Measurements from ENCODE around the gene PRODH.
A peak's percentile ranks its signal among the peaks of the same experiment; 100 is the strongest.
"Not testable (repeated sequence)": the region's sequence is repeated elsewhere in the genome, so short reads cannot be mapped to it uniquely, and the experiment has no call there.

PRODH gene

DNA sequence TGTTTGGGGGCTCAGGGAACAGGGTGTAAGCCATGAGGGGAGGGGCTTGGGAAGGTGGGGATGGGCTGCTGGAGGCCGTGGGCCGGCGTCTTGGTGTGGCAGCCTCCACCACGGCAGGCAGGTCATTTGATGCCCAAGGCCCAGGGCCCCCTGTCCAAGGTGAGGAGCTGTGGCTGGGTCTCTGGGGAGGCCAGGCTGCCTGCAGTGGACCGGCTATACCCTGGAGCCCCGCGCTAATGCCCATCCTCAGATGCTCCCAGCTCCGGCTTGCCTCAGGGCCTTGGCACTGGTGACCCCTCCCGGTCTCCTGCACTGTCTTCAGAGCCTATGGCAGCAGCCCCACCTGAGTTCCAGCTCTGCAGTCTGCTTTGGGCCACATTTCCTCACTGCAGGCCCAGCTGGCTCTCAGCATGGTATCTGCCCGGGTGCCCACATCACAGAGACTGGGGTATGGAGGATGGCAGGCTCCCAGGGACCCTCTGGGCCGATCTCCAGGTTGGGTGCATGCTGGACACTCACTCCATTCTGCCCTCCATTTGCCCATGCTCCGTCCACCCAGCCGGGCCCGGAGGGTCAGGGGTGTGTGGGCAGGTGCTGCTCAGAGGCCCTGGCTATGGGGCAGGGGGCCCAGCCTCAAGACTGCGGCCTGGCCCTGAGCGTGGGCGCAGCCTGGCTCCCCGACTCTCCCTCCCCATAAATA lies 21.7 kb upstream of the PRODH start:
- H3K9me3 ChIP-seq (ENCODE audit: insufficient read depth, low read depth, low read length); H3K27me3 ChIP-seq (ENCODE audit: insufficient read depth, low read length); H3K27ac ChIP-seq (ENCODE audit: low read length); H3K36me3 ChIP-seq (ENCODE audit: insufficient read depth, low read depth, low read length); H3K4me1 ChIP-seq (ENCODE audit: insufficient read depth, low read length); H3K9ac ChIP-seq (ENCODE audit: low read depth, low read length); H3K4me3 ChIP-seq (ENCODE audit: low read length): not testable (repeated sequence)

DNA sequence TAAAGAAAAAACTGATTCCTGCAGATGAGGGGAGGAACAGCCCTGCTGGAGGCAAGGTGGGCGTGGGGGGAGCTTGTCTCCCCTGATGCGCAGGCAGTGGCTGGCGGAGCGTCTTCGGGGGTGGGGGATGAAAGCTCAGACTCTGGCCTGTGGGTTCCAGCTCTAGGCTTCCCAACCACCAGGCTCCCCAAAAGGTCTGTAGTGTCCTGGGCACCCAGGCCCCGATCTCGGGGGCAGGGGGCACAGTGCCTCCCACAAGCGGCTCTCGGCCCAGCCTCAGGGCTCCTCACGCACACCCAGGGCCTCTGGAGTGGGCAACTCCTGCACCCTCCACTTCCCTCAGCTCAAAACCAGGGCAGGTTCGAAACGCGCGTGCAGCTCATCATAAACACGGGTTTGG lies 20.9 kb upstream of the PRODH start:
- H3K27me3 ChIP-seq (ENCODE audit: insufficient read depth, low read length); H3K27ac ChIP-seq (ENCODE audit: low read length); H3K4me3 ChIP-seq (ENCODE audit: low read length); H3K4me1 ChIP-seq (ENCODE audit: insufficient read depth, low read length); H3K9me3 ChIP-seq (ENCODE audit: insufficient read depth, low read depth, low read length); H3K36me3 ChIP-seq (ENCODE audit: insufficient read depth, low read depth, low read length); H3K9ac ChIP-seq (ENCODE audit: low read depth, low read length): not testable (repeated sequence)

DNA sequence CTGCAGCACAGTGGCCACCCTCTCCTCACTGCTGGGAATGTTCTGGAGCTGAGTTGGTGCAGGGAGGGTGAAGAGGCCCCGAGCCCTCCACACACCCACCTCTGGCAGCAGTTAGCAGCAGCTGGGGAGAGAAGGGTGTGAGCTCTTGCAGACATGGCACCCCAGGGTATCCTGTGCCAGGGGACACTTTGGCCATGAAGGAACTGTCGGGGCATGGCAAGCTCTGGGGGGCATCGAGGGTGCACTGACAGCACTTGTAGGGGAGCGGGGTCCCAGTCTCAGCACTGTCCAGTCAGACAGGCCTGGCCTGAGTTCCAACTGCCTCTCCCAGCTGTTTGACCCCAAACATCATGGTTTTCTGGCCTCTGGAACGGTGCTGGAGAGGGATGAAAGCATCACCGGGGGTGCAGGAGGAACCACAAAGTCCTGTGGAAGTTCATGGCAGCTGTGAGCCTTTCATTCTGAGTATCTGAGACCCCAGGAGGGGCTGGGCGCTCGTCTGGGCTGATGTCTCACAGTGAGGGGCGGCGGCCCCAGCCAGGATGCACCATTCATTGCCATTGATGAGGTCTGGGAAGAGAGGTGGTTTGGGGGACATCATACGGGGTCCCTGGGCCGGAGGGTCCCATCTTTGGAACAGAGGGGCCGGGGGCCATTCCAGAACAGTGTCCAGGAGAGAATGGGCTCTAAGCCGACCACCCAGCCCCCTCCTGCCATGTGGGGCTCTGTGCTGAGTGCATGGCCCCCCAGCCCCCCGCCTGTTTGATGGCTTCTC lies 20.2 kb upstream of the PRODH start:
- not testable (repeated sequence) for H3K9ac ChIP-seq (ENCODE audit: low read depth, low read length); H3K4me3 ChIP-seq (ENCODE audit: low read length); H3K9me3 ChIP-seq (ENCODE audit: insufficient read depth, low read depth, low read length); H3K27ac ChIP-seq (ENCODE audit: low read length); H3K36me3 ChIP-seq (ENCODE audit: insufficient read depth, low read depth, low read length); H3K27me3 ChIP-seq (ENCODE audit: insufficient read depth, low read length); H3K4me1 ChIP-seq (ENCODE audit: insufficient read depth, low read length)

DNA sequence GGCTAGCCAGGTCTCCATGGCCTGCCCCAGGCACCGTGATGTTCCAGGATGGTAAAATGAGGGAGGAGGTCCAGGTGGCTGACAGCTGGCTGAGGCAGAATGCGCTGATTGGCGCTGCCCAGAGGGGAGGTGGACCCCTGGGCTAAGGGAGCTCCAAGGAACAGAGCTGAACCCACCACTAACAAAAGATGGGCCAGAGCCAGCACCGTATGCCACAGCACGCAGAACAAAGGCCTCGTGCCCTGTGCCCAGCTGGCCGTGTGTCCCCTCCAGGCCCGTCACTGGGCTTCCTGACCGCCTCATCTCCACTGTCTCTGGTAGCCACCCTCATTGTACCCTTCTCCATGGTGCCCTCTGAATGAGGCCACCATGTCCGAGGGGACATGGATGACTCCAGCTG lies 19.6 kb upstream of the PRODH start:
- Histone ChIP-seq H3K36me3 (ENCODE audit: insufficient read depth, low read depth, low read length) (no peaks in the 10 kb centered on the region), H3K9me3 (ENCODE audit: insufficient read depth, low read depth, low read length) (no peaks in the 10 kb centered on the region), H3K4me1 (ENCODE audit: insufficient read depth, low read length) (no peaks in the 10 kb centered on the region), H3K27me3 (ENCODE audit: insufficient read depth, low read length) (no peaks in the 10 kb centered on the region), H3K4me3 (ENCODE audit: low read length) (no peak overlapping the region), H3K9ac (ENCODE audit: low read depth, low read length) (no peak overlapping the region), H3K27ac (ENCODE audit: low read length) (no peak overlapping the region)

DNA sequence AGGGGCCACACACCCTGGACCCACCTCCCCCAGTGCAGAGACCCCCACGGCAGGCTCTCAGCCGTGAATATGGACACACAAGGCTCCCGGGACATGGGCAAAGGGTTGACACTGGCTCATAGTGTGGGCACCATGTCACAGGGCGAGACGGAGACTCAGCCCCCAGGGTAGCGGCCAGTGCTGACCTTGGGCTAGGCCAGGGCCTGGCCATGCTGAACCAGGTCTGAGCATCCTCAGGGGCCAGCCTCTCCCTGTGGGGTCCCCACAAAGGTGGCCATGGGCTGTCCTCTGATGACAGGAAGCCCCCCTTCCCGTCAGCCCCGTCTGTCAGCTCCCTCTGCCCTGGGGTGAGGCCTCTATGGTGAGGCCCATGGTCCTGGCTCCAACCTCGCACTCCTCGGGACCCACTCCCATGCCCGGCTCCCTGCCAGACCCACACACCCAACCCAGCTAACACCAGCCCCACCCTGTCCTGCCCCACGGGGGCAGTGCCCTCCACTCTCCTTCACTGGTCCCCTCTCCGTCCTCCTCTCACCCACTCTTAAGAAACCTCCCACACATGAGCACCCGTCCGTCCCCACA lies 19.0 kb upstream of the PRODH start:
- no peaks in the 10 kb centered on the region for H3K9me3 ChIP-seq (ENCODE audit: insufficient read depth, low read depth, low read length)
- H3K27ac ChIP-seq (ENCODE audit: low read length) = no peak overlapping the region

DNA sequence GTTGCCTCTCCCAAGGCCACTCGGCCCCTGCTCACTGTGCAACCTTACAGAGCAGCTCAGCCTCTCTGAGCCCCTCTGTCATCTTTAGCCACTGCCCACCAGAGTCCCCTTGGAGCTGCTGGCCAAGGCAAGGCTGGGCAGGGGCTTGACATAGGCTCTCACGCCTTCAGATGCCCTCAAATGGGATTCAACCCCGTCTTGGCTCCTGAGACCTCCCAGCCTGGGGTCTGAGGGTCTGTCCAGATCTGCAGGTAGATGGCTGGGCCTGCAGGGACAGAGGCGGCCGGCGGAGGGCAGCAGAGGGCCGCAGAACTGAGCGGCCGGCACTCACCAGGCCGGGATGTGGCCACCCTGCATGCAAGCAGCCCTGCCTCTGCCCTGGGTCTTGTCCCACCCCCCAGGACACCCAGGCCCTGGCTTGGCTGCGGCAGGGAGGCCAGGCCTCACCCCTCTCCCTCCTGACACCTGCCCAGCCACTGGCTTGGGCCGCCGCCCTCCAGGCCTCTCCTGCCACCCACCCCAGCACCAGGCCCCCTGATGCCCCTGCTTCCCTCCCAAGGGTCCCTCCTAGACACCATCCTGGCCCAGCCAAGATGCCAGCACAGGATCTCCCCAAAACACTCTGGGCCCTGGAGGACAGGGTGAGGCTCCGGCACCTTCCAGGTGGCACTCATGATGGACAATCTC lies 18.4 kb upstream of the PRODH start:
- not testable (repeated sequence) for H3K4me3 ChIP-seq (ENCODE audit: low read length); H3K9me3 ChIP-seq (ENCODE audit: insufficient read depth, low read depth, low read length); H3K36me3 ChIP-seq (ENCODE audit: insufficient read depth, low read depth, low read length); H3K27ac ChIP-seq (ENCODE audit: low read length); H3K27me3 ChIP-seq (ENCODE audit: insufficient read depth, low read length); H3K4me1 ChIP-seq (ENCODE audit: insufficient read depth, low read length); H3K9ac ChIP-seq (ENCODE audit: low read depth, low read length)

More for the DNA sequence above, 19.0 kb upstream of the PRODH start:
- Histone ChIP-seq H3K36me3 (ENCODE audit: insufficient read depth, low read depth, low read length) (no peaks in the 10 kb centered on the region), H3K4me3 (ENCODE audit: low read length) (no peak overlapping the region), H3K27me3 (ENCODE audit: insufficient read depth, low read length) (no peaks in the 10 kb centered on the region), H3K9ac (ENCODE audit: low read depth, low read length) (no peak overlapping the region), H3K4me1 (ENCODE audit: insufficient read depth, low read length) (no peaks in the 10 kb centered on the region)

DNA sequence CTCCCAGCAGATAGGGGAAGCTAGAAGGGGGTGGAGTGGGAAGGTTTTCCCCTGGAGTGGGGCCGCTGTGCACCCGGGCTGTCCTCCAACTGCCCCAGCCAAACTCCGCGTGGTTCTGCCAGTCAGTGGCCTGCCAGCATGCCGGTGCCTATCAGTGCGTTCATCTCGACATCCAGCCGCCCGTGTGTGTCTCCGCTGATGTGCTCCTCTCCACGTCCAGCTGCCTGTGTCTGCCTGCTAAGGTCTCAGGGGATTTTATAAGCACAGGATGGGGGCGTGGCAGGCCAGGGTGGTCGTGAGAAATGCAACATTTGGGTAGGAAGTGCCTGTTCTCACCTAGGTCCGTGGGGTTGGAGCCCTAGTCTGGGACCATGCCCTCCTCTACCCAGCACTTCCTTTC lies 17.0 kb upstream of the PRODH start:
- not testable (repeated sequence) for H3K4me1 ChIP-seq (ENCODE audit: insufficient read depth, low read length); H3K9me3 ChIP-seq (ENCODE audit: insufficient read depth, low read depth, low read length); H3K4me3 ChIP-seq (ENCODE audit: low read length); H3K27me3 ChIP-seq (ENCODE audit: insufficient read depth, low read length); H3K9ac ChIP-seq (ENCODE audit: low read depth, low read length); H3K36me3 ChIP-seq (ENCODE audit: insufficient read depth, low read depth, low read length); H3K27ac ChIP-seq (ENCODE audit: low read length)

DNA sequence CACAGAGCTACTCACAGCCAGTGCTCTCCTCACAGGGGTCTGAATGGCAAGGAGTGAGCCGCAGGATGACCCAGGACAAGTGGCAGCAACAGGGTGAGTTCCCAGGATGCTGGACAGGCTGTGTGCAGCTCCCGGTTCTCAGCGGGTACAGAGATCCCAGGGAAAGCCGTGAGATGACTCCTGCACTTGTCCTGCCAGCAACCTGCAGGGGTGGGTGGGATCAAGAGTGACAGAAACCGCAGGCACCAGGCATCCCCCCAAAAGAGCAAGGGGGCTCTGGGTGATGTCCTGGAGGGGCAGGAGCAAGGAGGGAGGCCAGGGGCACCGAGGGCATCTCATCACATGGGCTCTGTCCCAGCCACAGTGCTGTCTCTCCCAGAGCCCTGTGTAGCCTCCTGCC lies 15.9 kb upstream of the PRODH start:
- H3K4me1 ChIP-seq (ENCODE audit: insufficient read depth, low read length) = no peaks in the 10 kb centered on the region; the same call in 1 of the 2 replicates
- no peaks in the 10 kb centered on the region for H3K27me3 ChIP-seq (ENCODE audit: insufficient read depth, low read length)
- no peak overlapping the region for H3K4me3 ChIP-seq (ENCODE audit: low read length)
- no peak overlapping the region for H3K27ac ChIP-seq (ENCODE audit: low read length)
- H3K36me3 ChIP-seq (ENCODE audit: insufficient read depth, low read depth, low read length) = peaks cover 9% of the 10 kb centered on the region
- no peak overlapping the region for H3K9ac ChIP-seq (ENCODE audit: low read depth, low read length)
- no peaks in the 10 kb centered on the region for H3K9me3 ChIP-seq (ENCODE audit: insufficient read depth, low read depth, low read length)

DNA sequence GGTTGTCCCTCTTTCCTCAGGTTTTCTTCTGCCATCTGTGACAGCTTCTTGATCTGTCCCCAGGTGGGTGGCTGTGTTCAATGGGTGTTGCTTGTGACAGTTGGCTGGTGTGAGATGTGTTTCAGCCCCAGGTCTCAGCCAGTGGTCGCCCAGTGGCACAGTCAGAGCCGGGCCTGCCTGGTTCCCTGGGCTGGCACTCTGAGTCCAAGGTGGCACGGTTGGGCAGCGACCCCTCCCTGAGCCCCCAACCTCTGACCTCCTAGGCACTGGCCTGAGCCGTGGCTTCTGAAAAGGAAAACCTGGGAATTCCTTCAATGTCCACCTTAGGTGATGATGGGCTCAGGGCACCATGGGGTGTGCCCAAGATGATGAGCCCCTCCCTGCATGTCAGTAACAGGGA lies 14.0 kb upstream of the PRODH start:
- no peak overlapping the region for H3K27ac ChIP-seq (ENCODE audit: low read length)
- H3K9me3 ChIP-seq (ENCODE audit: insufficient read depth, low read depth, low read length) = no peaks in the 10 kb centered on the region
- H3K4me3 ChIP-seq (ENCODE audit: low read length) = no peak overlapping the region
- H3K9ac ChIP-seq (ENCODE audit: low read depth, low read length) = no peak overlapping the region
- peaks cover 9% of the 10 kb centered on the region for H3K36me3 ChIP-seq (ENCODE audit: insufficient read depth, low read depth, low read length)
- H3K27me3 ChIP-seq (ENCODE audit: insufficient read depth, low read length) = no peaks in the 10 kb centered on the region
- H3K4me1 ChIP-seq (ENCODE audit: insufficient read depth, low read length) = no peaks in the 10 kb centered on the region; the same call in 1 of the 2 replicates

DNA sequence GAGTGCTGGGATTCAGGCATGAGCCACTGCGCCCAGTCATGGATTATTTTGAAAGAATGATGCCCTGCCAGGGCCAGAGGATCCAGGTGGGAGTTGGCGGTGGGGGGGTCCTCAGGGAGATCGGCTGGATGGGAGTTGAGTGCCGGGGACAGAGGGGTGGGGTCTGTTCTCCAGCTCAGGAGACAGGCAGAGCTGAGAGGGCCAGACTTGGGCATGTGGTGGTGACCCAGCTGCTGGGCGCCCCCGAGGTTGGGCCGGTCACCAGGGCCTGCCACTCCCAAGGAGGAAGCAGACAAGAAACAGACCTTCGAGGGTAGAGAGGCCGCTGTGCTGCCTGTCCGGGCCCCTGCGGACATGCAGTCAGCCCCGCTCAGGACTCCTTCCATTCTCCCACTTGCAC lies 11.8 kb upstream of the PRODH start:
- no peaks in the 10 kb centered on the region; the same call in 1 of the 2 replicates for H3K4me1 ChIP-seq (ENCODE audit: insufficient read depth, low read length)
- H3K36me3 ChIP-seq (ENCODE audit: insufficient read depth, low read depth, low read length) = peaks cover 9% of the 10 kb centered on the region
- H3K4me3 ChIP-seq (ENCODE audit: low read length) = no peak overlapping the region
- no peaks in the 10 kb centered on the region for H3K27me3 ChIP-seq (ENCODE audit: insufficient read depth, low read length)
- H3K9ac ChIP-seq (ENCODE audit: low read depth, low read length) = peak overlapping the region; percentile 35; the same call in 1 of the 2 replicates
- no peak overlapping the region for H3K27ac ChIP-seq (ENCODE audit: low read length)
- H3K9me3 ChIP-seq (ENCODE audit: insufficient read depth, low read depth, low read length) = no peaks in the 10 kb centered on the region

DNA sequence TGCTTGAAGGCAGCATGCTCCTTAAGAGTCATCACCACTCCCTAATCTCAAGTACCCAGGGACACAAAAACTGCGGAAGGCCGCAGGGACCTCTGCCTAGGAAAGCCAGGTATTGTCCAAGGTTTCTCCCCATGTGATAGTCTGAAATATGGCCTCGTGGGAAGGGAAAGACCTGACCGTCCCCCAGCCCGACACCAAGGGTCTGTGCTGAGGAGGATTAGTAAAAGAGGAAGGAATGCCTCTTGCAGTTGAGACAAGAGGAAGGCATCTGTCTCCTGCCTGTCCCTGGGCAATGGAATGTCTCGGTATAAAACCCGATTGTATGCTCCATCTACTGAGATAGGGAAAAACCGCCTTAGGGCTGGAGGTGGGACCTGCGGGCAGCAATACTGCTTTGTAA lies 11.0 kb upstream of the PRODH start:
- not testable (repeated sequence) for H3K9me3 ChIP-seq (ENCODE audit: insufficient read depth, low read depth, low read length); H3K27ac ChIP-seq (ENCODE audit: low read length); H3K27me3 ChIP-seq (ENCODE audit: insufficient read depth, low read length); H3K4me3 ChIP-seq (ENCODE audit: low read length); H3K9ac ChIP-seq (ENCODE audit: low read depth, low read length); H3K36me3 ChIP-seq (ENCODE audit: insufficient read depth, low read depth, low read length); H3K4me1 ChIP-seq (ENCODE audit: insufficient read depth, low read length)

DNA sequence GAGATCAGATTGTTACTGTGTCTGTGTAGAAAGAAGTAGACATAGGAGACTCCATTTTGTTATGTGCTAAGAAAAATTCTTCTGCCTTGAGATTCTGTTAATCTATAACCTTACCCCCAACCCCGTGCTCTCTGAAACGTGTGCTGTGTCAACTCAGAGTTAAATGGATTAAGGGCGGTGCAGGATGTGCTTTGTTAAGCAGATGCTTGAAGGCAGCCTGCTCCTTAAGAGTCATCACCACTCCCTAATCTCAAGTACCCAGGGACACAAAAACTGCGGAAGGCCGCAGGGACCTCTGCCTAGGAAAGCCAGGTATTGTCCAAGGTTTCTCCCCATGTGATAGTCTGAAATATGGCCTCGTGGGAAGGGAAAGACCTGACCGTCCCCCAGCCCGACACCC lies 2.6 kb upstream of the PRODH start:
- not testable (repeated sequence) for H3K27ac ChIP-seq (ENCODE audit: low read length); H3K4me3 ChIP-seq (ENCODE audit: low read length); H3K4me1 ChIP-seq (ENCODE audit: insufficient read depth, low read length); H3K9me3 ChIP-seq (ENCODE audit: insufficient read depth, low read depth, low read length); H3K9ac ChIP-seq (ENCODE audit: low read depth, low read length); H3K27me3 ChIP-seq (ENCODE audit: insufficient read depth, low read length); H3K36me3 ChIP-seq (ENCODE audit: insufficient read depth, low read depth, low read length)

Data from iPS-20b (cell line).